Ectodermal cell (in vitro differentiated cells): ENCODE results near the gene MBTPS1.

Experiments
- H3K27ac ChIP-seq: 2 replicates; pipeline ENCODE4 v1.7.0; 2013; ENCODE audit warnings: mild to moderate bottlenecking, low read depth, low read length; ENCODE audit not compliant: insufficient read depth, poor library complexity, severe bottlenecking
- H3K27me3 ChIP-seq: 2 replicates; pipeline ENCODE4 v1.7.0; 2013; ENCODE audit warnings: mild to moderate bottlenecking, low read length; ENCODE audit not compliant: insufficient read depth, control insufficient read depth, poor library complexity, severe bottlenecking
- H3K36me3 ChIP-seq: one replicate; pipeline ENCODE4 v1.7.0; 2013; ENCODE audit warnings: low read length; ENCODE audit not compliant: control insufficient read depth, insufficient read depth
- H3K4me1 ChIP-seq: one replicate; pipeline ENCODE4 v1.7.0; 2013; ENCODE audit warnings: low read length; ENCODE audit not compliant: control insufficient read depth, insufficient read depth
- H3K4me3 ChIP-seq: 2 replicates; pipeline ENCODE4 v1.7.0; 2013; ENCODE audit warnings: low read depth, low read length, control low read depth; ENCODE audit not compliant: insufficient read depth
- H3K9me3 ChIP-seq: 2 replicates; pipeline ENCODE4 v1.7.0; 2013; ENCODE audit warnings: mild to moderate bottlenecking, low read length, moderate library complexity; ENCODE audit not compliant: control insufficient read depth
- WGBS, 2 experiments: methylation state at CpG; one replicate each; pipeline ENCODE4 v1.1.7; 2013; ENCODE audit warnings: missing lambda C conversion rate in 2 of 2; 5-methylcytosine and 5-hydroxymethylcytosine counted together

MBTPS1 gene

DNA sequence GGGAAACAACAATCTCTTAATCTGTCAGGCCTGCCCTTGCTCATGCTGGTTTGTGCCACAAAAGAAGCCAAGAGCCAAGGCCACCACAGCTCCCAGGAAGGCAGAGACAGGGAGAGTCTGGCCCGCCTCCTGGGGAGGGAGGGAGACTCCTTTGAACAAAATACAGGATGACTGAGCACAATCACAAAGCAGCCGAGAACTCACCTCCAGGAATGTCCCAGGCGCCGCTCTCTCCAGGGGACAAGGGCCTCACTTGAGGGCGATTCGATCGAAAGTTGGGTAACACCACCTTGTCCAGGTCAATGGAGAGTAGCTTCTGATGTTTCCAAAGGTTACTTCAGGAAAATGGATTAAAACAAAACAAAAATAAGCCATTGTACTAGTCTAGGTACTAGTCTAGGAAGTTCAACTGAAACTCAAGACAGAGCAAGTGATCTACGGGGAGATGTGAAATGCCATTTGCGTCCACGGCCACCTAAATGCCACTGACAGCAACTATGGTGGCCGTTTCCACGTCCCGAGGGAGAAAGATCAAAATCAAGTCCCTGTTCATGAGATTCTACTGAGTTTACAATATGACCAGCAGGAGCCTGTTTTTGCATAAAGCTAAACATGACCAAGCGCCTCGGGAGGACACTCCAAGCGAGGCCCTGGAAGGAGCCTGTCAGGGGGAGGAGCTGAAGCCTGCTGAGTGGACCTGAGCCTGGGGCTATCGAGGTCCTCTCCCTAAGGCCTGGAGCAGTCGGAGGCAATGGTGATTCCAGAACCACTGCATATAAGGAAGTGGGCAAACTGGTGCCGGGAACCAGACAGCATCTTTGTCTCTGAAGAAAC lies 60.7 kb downstream of the MBTPS1 start:
- peaks cover 35% of the 10 kb centered on the region for H3K36me3 ChIP-seq
- 93 to 95% methylated on average over 19 of the region's 19 CpGs for WGBS, 2 experiments

DNA sequence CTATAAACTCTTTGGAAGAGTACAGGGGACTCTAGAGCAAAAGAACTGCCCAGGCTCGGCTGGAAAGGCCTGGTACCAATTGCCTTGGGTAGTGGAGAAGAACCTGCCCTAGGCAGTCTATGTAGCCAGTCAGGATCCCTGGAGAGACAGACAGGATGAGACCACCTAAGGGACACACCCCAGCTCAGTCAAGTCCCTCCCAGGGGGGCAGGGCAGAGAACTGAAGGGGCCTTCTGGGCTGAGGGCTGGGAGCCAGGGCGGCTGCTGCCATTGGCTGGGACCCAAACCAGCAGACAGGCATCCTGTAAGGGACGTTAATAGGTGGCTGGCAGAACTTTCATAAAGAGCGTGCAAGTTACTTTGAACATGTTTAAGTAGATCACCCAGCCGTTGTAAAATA lies 61.4 kb downstream of the MBTPS1 start:
- H3K27ac ChIP-seq, result no peak overlapping the region
- peaks cover 29% of the 10 kb centered on the region for H3K36me3 ChIP-seq
- H3K9me3 ChIP-seq, result no peaks in the 10 kb centered on the region
- 92 to 94% methylated on average over 5 of the region's 5 CpGs for WGBS, 2 experiments
- H3K4me3 ChIP-seq, result no peak overlapping the region
- peaks cover 5% of the 10 kb centered on the region for H3K4me1 ChIP-seq
- H3K27me3 ChIP-seq, result no peaks in the 10 kb centered on the region

More for the DNA sequence above, 60.7 kb downstream of the MBTPS1 start:
- no peak overlapping the region for H3K4me3 ChIP-seq
- H3K4me1 ChIP-seq, result peaks cover 5% of the 10 kb centered on the region
- H3K27ac ChIP-seq, result no peak overlapping the region
- no peaks in the 10 kb centered on the region for H3K27me3 ChIP-seq
- no peaks in the 10 kb centered on the region for H3K9me3 ChIP-seq

DNA sequence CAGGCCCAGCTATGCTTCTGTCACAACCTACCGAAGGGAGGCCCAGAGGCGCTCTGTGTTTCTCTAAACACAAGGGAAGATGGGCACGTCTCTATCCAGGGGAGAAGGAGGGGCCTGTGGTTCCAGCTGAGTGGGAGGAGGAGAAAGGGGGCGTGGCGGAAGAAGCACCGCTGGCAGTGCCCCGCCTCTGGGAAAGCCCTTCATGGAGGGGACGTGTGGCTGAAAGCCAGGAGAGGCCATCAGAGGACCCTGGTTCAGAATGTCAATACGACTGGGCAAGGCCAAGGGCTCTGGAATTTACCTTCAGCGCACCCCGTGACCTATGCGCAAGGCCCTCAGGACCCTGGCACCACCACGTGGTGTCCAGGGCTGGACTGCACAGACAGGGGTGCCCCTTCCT lies 61.8 kb downstream of the MBTPS1 start:
- peaks cover 5% of the 10 kb centered on the region for H3K4me1 ChIP-seq
- peaks cover 25% of the 10 kb centered on the region for H3K36me3 ChIP-seq
- H3K27me3 ChIP-seq, result no peaks in the 10 kb centered on the region
- H3K4me3 ChIP-seq, result no peak overlapping the region
- H3K9me3 ChIP-seq, result no peaks in the 10 kb centered on the region
- no peak overlapping the region for H3K27ac ChIP-seq
- WGBS, 2 experiments, result 62 to 68% methylated on average over 13 of the region's 13 CpGs

DNA sequence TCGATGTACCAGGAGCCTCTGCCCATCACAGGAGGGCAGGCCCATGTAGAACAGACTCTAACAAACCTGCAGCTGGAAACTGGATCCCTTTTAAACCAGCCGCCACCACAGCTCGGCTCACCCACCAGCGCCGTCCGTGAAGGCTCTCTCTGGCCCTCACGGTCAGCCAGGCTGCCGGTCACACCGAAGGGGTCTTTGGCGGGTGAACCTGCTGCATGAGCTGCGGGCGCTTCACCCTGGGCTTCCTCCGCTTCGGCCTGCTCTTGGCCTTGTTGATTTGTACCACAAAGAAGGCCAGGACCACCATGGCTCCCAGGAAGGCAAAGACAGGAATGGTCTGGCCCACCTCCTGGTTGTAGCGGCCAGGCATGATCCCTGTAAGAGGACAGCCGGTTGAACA lies 62.5 kb downstream of the MBTPS1 start:
- peaks cover 5% of the 10 kb centered on the region for H3K4me1 ChIP-seq
- H3K27me3 ChIP-seq, result no peaks in the 10 kb centered on the region
- WGBS, 2 experiments, result 96% methylated on average over 16 of the region's 16 CpGs
- H3K27ac ChIP-seq, result no peak overlapping the region
- H3K36me3 ChIP-seq, result peaks cover 22% of the 10 kb centered on the region
- no peak overlapping the region for H3K4me3 ChIP-seq
- H3K9me3 ChIP-seq, result no peaks in the 10 kb centered on the region

DNA sequence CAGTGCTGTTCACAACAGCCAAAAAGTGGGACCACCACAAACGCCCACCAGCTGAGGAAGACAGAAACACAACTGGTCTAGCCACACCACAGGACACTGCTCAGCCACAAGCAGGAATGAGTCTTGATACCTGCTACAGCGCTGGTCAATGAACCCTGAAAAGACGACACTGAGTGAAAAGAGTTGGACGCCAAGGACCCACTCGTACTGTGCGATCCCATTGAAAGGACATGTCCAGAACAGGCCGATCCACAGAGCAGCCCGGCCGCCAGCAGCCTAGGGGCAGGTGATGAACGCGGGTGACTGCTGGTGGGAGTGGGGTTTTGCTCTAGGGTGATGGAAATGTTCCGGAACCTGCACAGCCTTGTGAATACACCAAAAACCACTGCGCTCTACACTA lies 63.5 kb downstream of the MBTPS1 start:
- Histone ChIP-seq H3K4me3 (no peak overlapping the region), H3K4me1 (peaks cover 5% of the 10 kb centered on the region), H3K9me3 (no peaks in the 10 kb centered on the region), H3K27ac (no peak overlapping the region), H3K27me3 (no peaks in the 10 kb centered on the region), H3K36me3 (peaks cover 22% of the 10 kb centered on the region)
- WGBS, 2 experiments, result 95 to 97% methylated on average over 13 of the region's 13 CpGs

DNA sequence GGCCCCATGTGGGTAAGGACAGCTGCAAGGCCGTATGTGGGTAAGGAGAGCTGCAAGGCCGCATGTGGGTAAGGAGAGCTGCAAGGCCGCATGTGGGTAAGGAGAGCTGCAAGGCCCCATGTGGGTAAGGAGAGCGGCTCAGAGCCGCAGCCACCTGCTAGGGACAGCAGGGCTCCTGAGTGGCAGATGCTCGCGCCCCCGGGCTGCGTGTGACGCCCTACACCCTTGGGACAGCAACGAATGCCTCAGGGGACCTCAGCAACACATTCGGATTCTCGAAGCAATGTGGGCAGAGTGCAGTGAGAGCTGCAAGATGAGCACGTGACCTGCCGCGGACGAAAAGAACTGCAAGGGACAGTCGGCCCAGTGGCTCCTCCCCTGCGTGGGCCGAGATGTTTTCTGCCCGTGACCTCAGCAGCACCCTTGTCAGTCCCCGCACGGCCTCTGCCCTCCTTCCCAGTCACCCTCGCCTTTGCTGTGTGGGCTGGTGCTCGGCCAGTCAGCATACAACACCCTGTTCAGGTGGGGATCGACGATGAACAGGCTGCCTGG lies 64.6 kb downstream of the MBTPS1 start:
- H3K4me1 ChIP-seq, result peaks cover 5% of the 10 kb centered on the region
- H3K36me3 ChIP-seq, result peaks cover 16% of the 10 kb centered on the region
- no peaks in the 10 kb centered on the region for H3K9me3 ChIP-seq
- no peak overlapping the region for H3K4me3 ChIP-seq
- 93% methylated on average over 27 of the region's 27 CpGs for WGBS, 2 experiments
- H3K27ac ChIP-seq, result no peak overlapping the region
- H3K27me3 ChIP-seq, result no peaks in the 10 kb centered on the region

DNA sequence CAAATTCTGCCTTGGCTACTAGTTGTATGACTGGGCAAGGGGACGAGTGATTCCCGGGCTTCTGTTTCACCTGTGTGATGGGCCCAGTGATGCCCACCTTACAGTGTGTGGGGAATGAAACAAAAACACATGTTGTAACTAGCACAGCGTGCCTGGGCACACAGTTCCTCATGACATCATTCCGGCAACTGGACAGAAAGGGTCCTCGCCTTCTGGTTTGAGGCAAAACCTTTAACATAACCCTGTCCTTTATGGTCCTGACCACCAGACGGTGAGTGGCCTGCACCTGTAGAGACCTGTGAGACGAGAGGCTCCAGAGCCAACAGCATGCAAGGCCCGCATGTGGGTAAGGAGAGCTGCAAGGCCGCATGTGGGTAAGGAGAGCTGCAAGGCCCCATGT lies 66.4 kb downstream of the MBTPS1 start:
- peaks cover 16% of the 10 kb centered on the region for H3K36me3 ChIP-seq
- H3K27ac ChIP-seq, result no peak overlapping the region
- WGBS, 2 experiments, result 91 to 92% methylated on average over 9 of the region's 9 CpGs
- no peaks in the 10 kb centered on the region for H3K9me3 ChIP-seq
- no peaks in the 10 kb centered on the region for H3K27me3 ChIP-seq
- no peak overlapping the region for H3K4me3 ChIP-seq
- peaks cover 5% of the 10 kb centered on the region for H3K4me1 ChIP-seq

DNA sequence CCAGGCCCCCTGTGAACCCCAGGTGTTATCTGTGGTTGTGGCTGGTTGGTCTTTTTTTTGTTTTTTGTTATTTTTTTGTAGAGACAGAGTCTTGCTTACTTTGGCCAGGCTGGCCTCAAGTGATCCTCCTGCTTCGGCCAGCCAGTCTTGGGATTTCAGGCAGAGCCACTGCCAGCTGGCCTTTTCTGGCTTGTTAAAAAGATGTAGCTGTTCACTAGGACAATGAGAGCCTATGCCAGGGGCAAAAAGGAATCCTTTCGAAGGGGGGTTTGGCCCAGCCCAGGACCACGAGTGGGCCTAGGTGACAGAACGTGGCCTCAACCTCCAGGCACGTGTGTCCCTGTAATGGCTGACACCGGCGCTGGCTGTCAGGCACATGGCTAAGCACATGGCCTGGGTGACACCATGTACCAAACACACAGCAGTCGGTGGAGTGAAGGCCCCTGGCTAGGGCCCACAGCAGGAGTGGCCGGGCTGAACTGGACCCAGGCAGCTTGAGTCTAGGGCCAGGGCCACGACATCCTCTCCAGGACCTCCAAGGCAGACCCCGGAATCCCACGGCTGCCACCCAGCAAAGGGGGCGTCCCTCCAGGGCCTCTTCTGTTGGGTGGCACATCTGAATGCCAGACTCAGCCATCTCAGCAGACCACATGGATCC lies 67.2 kb downstream of the MBTPS1 start:
- no peaks in the 10 kb centered on the region for H3K9me3 ChIP-seq
- H3K4me3 ChIP-seq, result no peak overlapping the region
- peaks cover 6% of the 10 kb centered on the region for H3K4me1 ChIP-seq
- H3K27me3 ChIP-seq, result no peaks in the 10 kb centered on the region
- 93% methylated on average over 13 of the region's 13 CpGs for WGBS, 2 experiments
- peaks cover 10% of the 10 kb centered on the region for H3K36me3 ChIP-seq
- H3K27ac ChIP-seq, result no peak overlapping the region

DNA sequence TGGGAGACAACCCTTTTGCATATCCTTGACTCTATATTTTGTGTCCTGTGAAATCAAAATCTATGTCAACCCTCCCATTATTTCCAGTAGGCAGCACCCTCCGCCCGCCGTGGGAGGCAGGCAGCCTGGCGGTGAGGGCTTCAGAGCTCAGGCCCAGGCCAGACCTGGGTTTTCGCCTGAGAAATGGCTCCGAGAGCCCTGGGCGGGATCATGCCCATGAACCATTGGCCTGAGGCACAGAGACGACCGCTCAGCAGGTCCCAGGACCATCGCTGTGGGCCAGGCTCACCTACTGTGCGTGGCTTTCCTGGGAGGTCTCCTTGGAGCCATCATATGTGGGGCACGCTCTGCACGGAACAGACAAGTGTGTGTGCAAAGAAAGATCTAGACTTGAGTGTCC lies 67.9 kb downstream of the MBTPS1 start:
- no peaks in the 10 kb centered on the region for H3K9me3 ChIP-seq
- H3K4me1 ChIP-seq, result peaks cover 13% of the 10 kb centered on the region
- H3K36me3 ChIP-seq, result peaks cover 5% of the 10 kb centered on the region
- no peak overlapping the region for H3K27ac ChIP-seq
- no peaks in the 10 kb centered on the region for H3K27me3 ChIP-seq
- no peak overlapping the region for H3K4me3 ChIP-seq
- 94 to 95% methylated on average over 13 of the region's 13 CpGs for WGBS, 2 experiments

DNA sequence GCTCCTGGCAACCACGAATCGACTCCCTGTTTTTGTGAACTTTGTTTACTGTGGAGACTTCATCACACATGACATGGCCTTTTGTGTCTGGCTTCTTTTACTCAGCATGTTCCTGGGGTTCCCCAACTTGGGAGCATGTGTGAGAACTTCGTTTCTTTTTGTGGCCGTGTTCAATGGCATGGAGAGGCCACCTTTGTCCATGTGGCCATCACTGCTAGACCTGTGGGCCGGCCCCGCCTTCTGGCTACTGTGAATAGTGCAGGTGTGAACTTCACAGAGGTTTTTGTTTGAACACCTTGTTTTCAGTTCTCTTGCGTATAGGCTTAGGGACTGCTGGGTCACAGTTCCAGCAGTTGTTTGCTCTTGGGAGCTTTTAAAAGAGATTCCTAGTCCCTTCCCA lies 68.5 kb downstream of the MBTPS1 start:
- peaks cover 19% of the 10 kb centered on the region for H3K4me1 ChIP-seq
- no peaks in the 10 kb centered on the region for H3K27me3 ChIP-seq
- no peaks in the 10 kb centered on the region for H3K9me3 ChIP-seq
- peaks cover 1% of the 10 kb centered on the region for H3K36me3 ChIP-seq
- WGBS, 2 experiments, result 78 to 81% methylated on average over 7 of the region's 7 CpGs
- no peak overlapping the region for H3K27ac ChIP-seq
- H3K4me3 ChIP-seq, result no peak overlapping the region
